C4-2B (cell line): ENCODE measurements around the gene ANAPC1.

ENCODE experiments used
- CTCF ChIP-seq: fragments of 450-650 bp; conservative IDR thresholded peaks from 2 replicates; pipeline ENCODE4 v1.5.1; 2017; ENCODE audit warnings: mild to moderate bottlenecking
- ZFX ChIP-seq: fragments of 450-650 bp; IDR thresholded peaks from 2 replicates; pipeline ENCODE4 v1.6.1; 2017

GRCh38 chr2:111908578-111908977 is 24.6 kb upstream of the ANAPC1 start:
- TF ChIP-seq CTCF = no peak
- no peak for TF ChIP-seq ZFX
